ENCODE data around the gene COQ8A.

DNA sequence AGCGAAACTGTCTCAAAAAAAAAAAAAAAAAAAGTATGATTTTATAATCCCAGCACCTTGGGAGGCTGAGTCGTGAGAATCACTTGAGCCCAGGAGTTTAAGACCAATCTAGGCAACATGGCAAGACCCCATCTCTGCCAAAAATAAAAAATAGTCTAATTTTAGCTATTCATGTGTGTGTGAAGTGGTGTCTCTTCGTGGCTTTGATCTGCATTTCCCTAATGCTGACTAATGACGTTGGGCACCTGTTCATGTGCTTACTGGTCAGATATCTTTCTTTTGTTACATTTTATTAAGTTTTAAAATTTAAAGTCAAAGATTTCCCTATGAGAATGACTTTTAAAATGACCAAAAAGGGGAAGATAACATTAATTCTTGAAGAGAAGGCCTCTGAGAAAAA, 38.7 kb upstream of the COQ8A start:
- TF ChIP-seq, protein P1, sequence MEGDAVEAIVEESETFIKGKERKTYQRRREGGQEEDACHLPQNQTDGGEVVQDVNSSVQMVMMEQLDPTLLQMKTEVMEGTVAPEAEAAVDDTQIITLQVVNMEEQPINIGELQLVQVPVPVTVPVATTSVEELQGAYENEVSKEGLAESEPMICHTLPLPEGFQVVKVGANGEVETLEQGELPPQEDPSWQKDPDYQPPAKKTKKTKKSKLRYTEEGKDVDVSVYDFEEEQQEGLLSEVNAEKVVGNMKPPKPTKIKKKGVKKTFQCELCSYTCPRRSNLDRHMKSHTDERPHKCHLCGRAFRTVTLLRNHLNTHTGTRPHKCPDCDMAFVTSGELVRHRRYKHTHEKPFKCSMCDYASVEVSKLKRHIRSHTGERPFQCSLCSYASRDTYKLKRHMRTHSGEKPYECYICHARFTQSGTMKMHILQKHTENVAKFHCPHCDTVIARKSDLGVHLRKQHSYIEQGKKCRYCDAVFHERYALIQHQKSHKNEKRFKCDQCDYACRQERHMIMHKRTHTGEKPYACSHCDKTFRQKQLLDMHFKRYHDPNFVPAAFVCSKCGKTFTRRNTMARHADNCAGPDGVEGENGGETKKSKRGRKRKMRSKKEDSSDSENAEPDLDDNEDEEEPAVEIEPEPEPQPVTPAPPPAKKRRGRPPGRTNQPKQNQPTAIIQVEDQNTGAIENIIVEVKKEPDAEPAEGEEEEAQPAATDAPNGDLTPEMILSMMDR (IDR thresholded peaks at IDR 0.05), result no peak
- no peak for TF ChIP-seq POLR2A (IDR thresholded peaks at IDR 0.05)
